K562 (cell line): ENCODE results near the gene KAT2B. TPM values are rescaled to one million over a fixed set of nuclear protein-coding genes. Genes with fewer than 3 reads are reported as not detected.

ENCODE experiments used
- CREB1 ChIP-seq, 2 experiments: sonication (generic) in 1 of 2; formaldehyde crosslinking in 1 of 2; IDR thresholded peaks; 2 replicates each; pipeline versions ENCODE4 v1.6.1 to v1.8.0; 2012 to 2022; ENCODE audit warnings: inconsistent platforms in 1 of 2, mild to moderate bottlenecking in 1 of 2, missing genetic modification reagents in 1 of 2, moderate library complexity in 1 of 2
- CTCFL ChIP-seq: IDR thresholded peaks from 2 replicates; pipeline ENCODE4 v1.6.1; 2011; ENCODE audit warnings: borderline replicate concordance, low read depth, mild to moderate bottlenecking, moderate library complexity, low read length; ENCODE audit not compliant: insufficient read depth, poor library complexity, severe bottlenecking
- ERF ChIP-seq: fragments of 450-650 bp; formaldehyde crosslinking; IDR thresholded peaks from 2 replicates; pipeline ENCODE4 v1.4.0; 2020; ENCODE audit warnings: mild to moderate bottlenecking, mixed read lengths
- HIVEP1 ChIP-seq: fragments of 250-450 bp; sonication (Bioruptor Pico); IDR thresholded peaks from 2 replicates; pipeline ENCODE4 v1.4.0; 2020; ENCODE audit warnings: mild to moderate bottlenecking
- MAZ ChIP-seq, 2 experiments: fragments of 450-650 bp in 1 of 2; sonication (generic) in 1 of 2; formaldehyde crosslinking; IDR thresholded peaks in 1 of 2; conservative IDR thresholded peaks in 1 of 2; 2 replicates each; pipeline versions ENCODE4 v1.4.0 to v1.5.0; 2020; ENCODE audit warnings: mild to moderate bottlenecking in 1 of 2, missing genetic modification reagents in 1 of 2
- SMC3 ChIP-seq: conservative IDR thresholded peaks from 2 replicates; pipeline ENCODE4 v1.6.1; 2011; ENCODE audit warnings: low read depth, low read length, improper control_type of control experiment; ENCODE audit not compliant: insufficient read depth
- SP2 ChIP-seq: IDR thresholded peaks from 2 replicates; pipeline ENCODE4 v1.6.1; 2011; ENCODE audit warnings: mild to moderate bottlenecking, low read depth, low read length, moderate library complexity; ENCODE audit not compliant: poor library complexity, severe bottlenecking; ENCODE audit errors: extremely low read depth
- SRSF7 ChIP-seq: fragments of 200-400 bp; formaldehyde crosslinking; optimal IDR thresholded peaks from 2 replicates; pipeline ENCODE3; 2017; ENCODE audit warnings: mild to moderate bottlenecking, low read depth, low read length
- ZNF785 ChIP-seq: fragments of 250-450 bp; sonication (Bioruptor Pico); IDR thresholded peaks from 2 replicates; pipeline ENCODE4 v1.4.0; 2020; ENCODE audit warnings: mild to moderate bottlenecking
- polyA plus RNA-seq, 8 experiments: library from polyadenylated mRNA; depleted of rRNA in 4 of 8; stranded (reverse) in 5 of 8; unstranded in 3 of 8; fragments of >200 nt; fragmentation: Nextera tagmentation in 2 of 8; fragmentation: Illumina TruSeq in 1 of 8; extraction: Ambion mirVana in 2 of 8; extraction: Trizol in 1 of 8; gene quantifications; 2 replicates each; pipeline versions ENCODE4 v1.2.1 to v1.2.3, GENCODE V29; 2011 to 2014; ENCODE audit warnings: inconsistent platforms in 1 of 8, missing spikeins in 1 of 8
- total RNA-seq, 7 experiments: library from RNA; depleted of rRNA in 6 of 7; stranded (reverse); fragments of >200 nt in 6 of 7; fragmentation: Illumina TruSeq in 2 of 7; extraction: Trizol in 2 of 7; gene quantifications; 2 replicates each; pipeline versions ENCODE4 v1.2.1 to v1.2.3, GENCODE V29; 2011 to 2021; ENCODE audit warnings: low replicate concordance in 1 of 7
- TF ChIP-seq, protein P1 (sequence below): fragments of 450-650 bp; IDR thresholded peaks from 2 replicates; pipeline ENCODE4 v1.6.1; 2017; ENCODE audit warnings: antibody characterized with exemption, mild to moderate bottlenecking
- TF ChIP-seq, protein P2 (sequence below): fragments of 450-650 bp; IDR thresholded peaks from 2 replicates; pipeline ENCODE4 v1.6.1; 2014; ENCODE audit warnings: low read depth, mild to moderate bottlenecking, moderate library complexity, borderline replicate concordance

KAT2B gene
- total and polyA plus RNA-seq, 9 of the 15 experiments (the other 6 are each of a cell fraction or from before 2014, with no cell fraction given), result 3.3 to 14.9 (median 12.2) TPM

DNA sequence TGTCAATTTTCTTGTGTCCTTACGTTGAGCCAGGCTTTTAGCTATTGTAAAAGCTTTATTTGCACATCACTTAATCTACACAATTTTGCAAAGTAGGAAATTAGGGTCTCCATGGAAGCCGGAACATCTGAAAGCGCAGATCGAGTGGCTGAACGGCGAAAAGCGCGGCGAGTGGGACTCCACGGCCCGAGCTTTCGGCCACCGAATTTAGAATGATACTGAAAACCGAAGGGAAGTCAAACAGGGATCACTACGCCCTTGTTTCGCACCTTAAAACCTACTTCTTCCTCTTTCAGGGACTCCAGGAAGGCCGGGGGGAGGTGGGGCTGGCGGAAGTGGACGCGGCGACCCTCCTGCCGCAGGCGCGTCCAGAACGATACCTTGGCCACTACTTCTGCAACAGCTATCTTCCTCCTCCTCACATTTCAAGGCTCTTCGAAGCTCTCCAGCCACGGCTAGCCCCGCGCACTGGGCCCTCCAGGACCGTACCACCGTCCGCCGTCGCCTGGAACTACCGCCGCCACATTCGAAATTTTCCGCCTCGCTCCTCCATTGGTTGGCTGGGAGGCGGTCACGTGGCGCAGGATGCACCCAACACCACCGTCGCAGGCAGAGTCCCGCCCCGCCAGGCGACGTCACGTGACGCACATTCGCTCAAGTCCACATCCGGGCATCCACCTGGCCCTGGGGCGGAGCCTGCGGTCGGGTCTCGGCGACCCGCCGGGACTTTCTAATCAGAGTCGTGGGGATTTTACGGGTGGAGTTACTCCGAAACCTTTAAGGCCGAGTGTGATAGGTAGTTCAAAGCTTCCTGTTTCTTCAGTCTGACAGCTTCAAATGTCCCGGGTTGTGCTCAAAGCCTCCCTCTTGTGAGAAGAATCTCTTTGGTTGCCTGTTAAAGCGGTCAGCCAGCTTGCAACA is 145.7 kb downstream of the KAT2B start, which contains the start of gene SGO1 (continued):
- TF ChIP-seq MAZ (CRISPR knock-in tag; conservative IDR thresholded peaks at IDR 0.05 in 1 of 2, IDR thresholded peaks at IDR 0.05 in 1 of 2), result peak; percentile 62 to 75; a peak in 1 of 4 replicates
- TF ChIP-seq HIVEP1 (CRISPR knock-in tag), result no peak
- TF ChIP-seq ZNF785 (CRISPR knock-in tag), result no peak
- TF ChIP-seq, protein P1, sequence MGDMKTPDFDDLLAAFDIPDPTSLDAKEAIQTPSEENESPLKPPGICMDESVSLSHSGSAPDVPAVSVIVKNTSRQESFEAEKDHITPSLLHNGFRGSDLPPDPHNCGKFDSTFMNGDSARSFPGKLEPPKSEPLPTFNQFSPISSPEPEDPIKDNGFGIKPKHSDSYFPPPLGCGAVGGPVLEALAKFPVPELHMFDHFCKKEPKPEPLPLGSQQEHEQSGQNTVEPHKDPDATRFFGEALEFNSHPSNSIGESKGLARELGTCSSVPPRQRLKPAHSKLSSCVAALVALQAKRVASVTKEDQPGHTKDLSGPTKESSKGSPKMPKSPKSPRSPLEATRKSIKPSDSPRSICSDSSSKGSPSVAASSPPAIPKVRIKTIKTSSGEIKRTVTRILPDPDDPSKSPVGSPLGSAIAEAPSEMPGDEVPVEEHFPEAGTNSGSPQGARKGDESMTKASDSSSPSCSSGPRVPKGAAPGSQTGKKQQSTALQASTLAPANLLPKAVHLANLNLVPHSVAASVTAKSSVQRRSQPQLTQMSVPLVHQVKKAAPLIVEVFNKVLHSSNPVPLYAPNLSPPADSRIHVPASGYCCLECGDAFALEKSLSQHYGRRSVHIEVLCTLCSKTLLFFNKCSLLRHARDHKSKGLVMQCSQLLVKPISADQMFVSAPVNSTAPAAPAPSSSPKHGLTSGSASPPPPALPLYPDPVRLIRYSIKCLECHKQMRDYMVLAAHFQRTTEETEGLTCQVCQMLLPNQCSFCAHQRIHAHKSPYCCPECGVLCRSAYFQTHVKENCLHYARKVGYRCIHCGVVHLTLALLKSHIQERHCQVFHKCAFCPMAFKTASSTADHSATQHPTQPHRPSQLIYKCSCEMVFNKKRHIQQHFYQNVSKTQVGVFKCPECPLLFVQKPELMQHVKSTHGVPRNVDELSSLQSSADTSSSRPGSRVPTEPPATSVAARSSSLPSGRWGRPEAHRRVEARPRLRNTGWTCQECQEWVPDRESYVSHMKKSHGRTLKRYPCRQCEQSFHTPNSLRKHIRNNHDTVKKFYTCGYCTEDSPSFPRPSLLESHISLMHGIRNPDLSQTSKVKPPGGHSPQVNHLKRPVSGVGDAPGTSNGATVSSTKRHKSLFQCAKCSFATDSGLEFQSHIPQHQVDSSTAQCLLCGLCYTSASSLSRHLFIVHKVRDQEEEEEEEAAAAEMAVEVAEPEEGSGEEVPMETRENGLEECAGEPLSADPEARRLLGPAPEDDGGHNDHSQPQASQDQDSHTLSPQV, result no peak
- TF ChIP-seq CREB1 (IDR thresholded peaks at IDR 0.05), result peak; percentile 94
- peak; percentile 92 for TF ChIP-seq CREB1 (CRISPR knock-in tag; IDR thresholded peaks at IDR 0.05)
- no peak for TF ChIP-seq SMC3
- TF ChIP-seq SP2, result peak; percentile 14
- no peak for TF ChIP-seq SRSF7
- no peak for TF ChIP-seq ERF
- TF ChIP-seq, protein P2, sequence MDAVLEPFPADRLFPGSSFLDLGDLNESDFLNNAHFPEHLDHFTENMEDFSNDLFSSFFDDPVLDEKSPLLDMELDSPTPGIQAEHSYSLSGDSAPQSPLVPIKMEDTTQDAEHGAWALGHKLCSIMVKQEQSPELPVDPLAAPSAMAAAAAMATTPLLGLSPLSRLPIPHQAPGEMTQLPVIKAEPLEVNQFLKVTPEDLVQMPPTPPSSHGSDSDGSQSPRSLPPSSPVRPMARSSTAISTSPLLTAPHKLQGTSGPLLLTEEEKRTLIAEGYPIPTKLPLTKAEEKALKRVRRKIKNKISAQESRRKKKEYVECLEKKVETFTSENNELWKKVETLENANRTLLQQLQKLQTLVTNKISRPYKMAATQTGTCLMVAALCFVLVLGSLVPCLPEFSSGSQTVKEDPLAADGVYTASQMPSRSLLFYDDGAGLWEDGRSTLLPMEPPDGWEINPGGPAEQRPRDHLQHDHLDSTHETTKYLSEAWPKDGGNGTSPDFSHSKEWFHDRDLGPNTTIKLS, result peak; percentile 40; the same call in 1 of the 2 replicates
- TF ChIP-seq CTCFL, result no peak
